Measurements from ENCODE around the gene KDM4C.
"Not testable (repeated sequence)": the region's sequence is repeated elsewhere in the genome, so short reads cannot be mapped to it uniquely, and the experiment has no call there.

KDM4C gene

DNA sequence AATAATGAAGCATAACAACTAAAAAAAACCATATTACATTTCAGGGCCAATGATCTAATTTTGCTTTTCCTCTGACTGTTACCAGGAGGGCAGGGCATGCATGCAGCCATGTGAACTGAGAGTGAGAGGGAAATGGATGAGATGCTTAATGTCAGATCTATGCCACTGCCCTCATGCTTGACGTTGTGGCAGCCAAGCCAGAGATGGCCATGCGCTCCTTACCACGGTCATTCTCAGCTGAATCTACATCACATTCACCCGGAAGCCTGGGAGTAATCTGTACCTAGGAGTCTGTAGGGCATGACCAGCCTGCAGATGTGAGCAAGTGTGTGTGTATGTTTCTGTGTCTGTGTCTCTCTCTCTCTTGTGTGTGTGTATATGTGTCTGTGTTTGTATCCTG, 183.7 kb downstream of the KDM4C start:
- no peak for DNase-seq

DNA sequence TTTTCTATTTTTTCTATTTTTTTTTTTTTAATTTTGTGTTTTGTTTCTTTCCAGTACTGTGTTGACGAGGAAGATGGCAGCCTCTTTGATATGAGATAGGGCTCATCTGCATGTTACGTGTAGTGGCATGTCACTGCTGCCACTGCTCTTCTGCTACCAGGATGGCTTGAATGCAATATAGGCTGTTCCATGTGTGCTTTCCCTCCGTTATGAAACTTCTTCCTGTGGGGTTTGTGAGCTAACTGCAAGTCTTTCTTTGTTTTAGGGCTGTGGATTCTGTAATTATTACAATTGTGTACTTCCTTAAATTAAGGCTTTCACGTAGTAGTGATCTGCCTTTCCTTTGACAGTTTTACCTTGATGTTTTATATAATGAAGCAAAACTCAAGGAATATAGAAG, 184.6 kb downstream of the KDM4C start:
- no peak for DNase-seq

DNA sequence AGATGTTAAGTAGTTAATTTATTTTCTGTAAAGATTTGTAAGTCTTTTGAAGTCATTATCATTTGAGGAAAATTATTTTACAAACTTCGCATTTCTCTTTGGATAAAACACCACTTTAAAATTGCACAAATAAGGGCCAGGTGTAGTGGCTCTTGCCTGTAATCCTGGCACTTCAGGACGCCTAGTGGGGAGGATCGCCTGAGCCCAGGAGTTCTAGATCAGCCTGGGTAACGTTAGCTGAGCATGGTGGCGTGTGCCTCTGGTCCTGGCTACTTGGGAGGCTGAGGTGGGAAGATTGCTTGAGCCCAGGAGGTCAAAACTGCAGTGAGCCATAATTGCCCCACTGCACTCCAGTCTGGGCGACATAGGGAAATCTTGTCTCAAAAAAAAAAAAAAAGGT, 185.5 kb downstream of the KDM4C start:
- DNase-seq = no peak

DNA sequence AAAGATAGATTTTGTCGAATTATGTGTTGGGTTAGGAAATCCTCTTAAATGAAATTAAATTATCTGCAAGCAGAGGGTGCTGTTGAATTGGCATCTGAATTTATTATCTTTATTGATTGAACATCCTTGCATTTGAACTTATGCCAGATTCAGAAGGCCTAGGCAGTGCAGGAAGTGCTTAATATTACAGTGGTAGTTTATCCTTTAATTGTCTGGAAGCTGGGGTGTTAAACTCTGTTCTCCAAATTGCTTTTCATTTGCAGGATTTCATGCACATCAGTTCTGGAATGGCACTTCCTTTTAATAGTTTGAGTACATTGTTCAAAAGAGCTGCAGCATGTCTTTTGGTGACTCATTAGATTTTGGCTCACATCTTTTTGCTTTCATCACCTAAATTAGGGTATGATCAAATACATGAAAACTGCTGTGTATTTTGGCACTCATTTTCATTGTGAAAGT, 186.3 kb downstream of the KDM4C start:
- DNase-seq = no peak

DNA sequence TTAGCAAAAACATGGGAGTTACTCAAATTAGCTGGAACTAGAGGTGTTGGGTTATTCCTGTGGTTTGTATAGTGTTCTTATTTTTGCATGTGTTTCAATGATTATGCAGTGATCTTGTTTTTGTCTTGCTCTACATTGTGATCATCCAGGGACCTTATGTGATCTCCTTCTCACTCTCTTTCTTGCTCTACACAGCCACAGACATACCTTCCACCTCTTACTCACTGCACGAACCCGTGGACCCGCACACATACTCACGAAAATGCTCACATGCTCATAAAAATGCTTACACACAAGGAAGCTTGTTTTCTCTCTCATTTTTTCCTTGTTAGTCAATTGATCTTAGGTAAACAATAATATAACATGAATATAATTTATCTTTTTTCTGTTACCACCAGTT, 187.1 kb downstream of the KDM4C start:
- DNase-seq = no peak

DNA sequence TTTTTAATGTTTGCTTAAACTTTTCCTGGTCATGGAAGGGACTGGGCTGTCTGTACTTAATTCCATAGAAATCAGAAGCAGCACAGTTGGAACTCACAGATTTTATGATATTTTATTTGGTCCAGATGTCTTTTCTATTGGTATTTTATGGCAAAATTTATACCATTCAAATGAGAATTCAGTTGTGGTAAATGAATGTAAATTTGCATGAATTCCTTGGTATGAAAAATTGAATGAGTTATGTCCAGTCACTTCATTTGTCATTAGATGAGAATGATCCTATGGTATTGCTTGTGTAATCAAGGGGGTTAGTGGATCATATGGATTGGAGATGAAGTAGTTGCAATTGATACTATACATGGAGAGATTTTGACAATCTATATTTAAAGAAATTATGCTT, 188.0 kb downstream of the KDM4C start:
- DNase-seq = no peak

DNA sequence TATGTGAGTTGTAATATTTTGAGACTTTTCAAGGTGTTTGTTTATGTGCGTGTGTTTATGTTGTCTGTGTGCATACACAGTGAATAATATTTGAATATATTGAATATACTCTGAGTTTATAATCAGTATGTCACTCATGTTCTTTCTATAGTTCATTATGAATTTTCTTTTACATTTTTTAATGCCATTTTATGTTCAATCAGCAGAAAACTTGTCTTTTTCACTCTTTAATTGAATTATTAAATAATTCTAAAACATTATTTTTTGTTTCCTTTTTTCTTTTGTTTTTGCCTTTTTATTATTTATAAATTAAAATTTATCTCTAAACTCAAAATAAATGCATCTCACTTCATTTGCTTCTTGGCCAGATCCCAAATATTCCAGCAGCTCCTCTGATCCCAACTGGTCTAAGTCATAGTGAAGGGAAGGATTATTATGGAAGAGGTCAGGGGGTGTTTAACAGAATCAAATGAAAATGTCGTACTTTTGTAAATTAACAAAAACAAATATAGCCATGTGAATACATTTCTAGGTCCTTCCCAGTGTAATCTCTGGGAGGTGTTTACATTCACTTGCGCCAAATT, 188.9 kb downstream of the KDM4C start:
- no peak for DNase-seq

DNA sequence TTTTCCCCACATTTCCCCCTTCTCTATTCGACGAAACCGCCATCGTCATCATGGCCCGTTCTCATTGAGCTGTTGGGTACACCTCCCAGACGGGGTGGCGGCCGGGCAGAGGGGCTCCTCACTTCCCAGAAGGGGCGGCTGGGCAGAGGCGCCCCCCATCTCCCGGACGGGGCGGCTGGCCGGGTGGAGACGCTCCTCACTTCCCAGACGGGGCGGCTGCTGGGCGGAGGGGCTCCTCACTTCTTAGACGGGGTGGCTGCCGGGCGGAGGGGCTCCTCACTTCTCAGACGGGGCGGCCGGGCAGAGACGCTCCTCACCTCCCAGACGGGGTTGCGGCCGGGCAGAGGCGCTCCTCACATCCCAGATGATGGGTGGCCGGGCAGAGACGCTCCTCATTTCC, 191.1 kb downstream of the KDM4C start:
- not testable (repeated sequence) for DNase-seq

DNA sequence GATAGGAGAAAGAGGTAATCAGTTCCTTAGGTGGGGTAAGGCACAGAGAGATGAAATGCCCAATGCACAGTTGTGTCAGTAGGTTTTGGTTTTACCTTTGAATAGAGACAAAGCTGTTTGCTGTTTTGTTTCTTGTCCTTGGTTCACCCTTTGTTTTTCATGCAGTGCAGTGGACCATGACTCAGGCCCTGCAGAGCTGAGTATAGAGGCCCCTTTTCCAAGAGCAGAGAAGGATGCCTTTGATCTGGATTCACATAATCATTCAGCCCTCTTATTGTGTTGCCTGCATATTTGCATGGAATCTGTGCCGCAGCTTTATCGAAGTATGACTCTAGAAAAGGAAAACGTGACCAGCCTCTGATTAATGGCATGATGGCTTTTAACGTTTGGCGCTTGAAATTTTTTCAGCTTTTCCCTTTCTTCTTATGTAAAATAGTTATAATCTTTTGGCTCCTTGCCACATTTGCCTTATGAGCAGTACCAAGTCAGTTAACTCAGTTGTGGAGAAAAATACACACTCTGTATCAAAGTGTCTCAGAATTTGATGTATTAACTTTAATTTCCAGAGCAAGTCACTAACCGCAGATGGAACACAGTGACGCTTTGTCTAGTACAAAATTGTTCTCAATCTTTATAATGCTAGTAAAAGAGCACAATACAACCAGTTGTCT, 197.6 kb downstream of the KDM4C start:
- DNase-seq = no peak

DNA sequence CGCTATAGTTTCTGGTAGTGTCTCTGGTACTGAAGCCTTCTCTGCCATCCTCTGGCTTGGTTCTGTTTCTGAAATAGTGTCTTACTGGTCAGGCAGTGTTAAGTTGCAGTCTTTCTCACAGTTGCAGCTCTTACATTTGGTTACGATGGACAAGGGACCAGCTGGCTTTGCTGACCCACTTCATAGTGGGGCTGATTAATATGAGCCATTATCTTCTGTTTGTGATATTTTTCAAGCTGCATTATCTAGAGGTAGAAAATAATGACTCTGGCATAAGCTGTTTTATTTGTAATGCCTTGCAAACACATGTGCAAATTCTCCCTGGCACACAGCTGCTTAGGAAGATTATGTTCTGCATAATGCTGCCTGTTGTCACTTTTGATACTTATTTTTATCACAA, 199.1 kb downstream of the KDM4C start:
- DNase-seq = no peak

DNA sequence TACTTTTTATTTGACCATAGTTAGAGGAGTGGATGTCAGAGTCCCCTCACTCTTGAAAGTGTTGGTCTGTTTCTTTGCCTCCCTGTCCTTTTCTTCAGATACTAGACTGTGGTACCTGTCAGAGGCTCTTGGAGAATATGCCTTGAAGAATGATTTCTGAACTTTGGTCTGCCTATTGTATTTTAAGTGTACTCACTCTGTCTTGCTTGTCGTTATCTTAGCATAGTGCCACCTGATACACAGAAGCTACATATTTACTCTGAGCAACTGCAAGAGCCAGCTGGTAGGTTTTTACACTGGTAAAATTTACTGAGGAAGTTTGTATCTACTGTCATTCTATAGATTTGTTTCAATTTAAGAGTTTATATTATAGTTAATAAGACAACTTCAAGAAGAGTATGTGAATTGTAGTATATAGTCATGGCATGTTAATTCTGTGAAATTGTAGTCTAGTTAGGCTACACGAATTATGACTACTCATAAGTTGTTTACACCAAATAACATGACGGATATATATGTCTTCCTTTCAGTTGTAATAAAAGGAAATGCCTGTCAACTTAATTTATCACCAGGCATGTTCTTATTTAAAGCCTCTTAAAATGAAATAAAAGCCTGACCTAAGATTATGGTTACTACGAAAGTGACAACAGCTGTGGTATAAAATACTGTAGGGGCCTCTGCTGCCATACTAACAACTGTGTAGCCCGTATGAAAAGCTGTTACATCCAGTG, 201.7 kb downstream of the KDM4C start:
- no peak for DNase-seq

DNA sequence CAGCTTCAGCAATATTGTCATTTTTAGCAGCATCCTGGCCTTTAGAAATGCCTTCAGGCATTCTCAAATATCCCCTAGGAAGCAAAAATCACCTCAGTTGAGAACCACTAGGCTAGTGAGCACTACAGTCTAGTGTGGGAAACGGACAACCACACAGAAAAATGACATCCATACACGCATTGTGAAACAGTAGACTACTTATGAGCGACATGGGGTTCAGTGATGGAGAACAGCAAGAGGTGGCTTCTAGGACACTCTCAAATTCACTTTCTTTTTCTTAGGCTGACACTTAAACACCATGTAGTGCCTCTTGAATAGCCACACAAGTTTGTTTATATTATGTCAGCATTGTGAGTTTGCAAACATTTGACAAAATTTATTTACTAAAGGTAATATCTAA, 203.0 kb downstream of the KDM4C start:
- no peak for DNase-seq

DNA sequence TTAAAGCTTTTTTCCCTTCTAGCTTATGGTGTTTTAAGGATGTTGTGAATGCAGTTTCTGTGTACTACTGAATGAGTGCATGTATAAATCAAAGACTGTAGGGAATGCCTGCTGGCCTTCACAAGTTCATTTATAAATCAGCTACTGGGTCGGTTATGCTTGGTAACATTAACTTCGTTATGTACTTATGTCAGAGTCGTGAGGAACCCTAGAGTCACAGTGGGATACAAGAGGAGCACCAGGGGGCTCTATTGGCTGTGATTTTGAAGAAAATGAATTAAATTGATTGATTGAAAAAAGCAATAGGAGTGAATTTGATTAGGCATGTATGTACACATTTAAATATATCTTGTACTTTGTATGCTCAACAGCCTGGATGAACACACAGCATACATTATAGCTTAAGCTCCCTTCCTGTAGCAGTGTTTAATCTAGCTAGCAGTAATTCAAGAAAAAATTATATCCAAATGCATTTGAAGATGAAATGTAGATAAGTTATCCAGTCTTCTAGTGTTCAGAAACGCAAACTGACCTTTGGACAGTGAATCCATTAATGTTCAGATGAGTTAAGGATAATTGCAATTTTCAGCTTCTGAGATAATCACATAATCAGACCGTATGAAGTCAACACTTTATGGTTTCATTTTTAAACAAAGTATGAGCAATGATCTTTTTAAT, 204.2 kb downstream of the KDM4C start:
- no peak for DNase-seq

DNA sequence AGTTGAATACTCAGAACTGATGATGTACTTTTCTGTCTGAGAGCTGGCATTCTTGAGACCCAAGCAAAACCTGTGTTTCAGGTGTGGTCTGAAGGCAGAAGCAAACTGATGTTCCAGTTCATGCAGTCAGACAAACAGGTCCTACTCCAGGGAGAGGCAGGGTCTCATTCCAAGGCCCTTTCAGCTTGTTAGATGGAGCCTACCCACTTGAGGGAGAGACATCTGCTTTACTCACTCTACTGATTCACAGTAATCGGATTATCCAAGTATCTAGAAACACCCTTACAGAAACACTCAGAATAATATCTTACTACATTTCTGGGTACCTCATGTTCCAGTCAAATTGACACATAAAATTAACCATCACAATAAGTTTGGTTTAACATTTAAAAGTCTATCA, 207.8 kb downstream of the KDM4C start:
- DNase-seq = no peak

DNA sequence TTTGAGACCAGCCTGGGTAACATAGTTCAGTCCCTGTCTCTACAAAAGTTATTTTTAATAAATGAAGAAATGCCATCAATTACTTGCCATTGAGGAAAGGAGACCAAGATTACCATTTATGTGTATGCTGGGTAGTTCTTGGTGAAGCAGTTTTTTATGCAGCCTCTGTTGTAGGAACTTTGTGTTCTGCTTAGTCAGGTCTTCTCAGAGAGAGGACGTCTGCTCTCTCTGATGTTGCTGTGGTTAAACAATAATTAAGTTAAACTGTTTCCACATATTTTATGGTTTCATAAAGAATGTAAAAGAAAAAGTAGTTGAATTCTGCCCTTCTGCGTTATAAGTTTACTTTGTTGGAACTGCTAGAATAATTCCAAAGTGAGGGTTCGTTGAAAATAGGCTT, 210.5 kb downstream of the KDM4C start:
- no peak for DNase-seq

DNA sequence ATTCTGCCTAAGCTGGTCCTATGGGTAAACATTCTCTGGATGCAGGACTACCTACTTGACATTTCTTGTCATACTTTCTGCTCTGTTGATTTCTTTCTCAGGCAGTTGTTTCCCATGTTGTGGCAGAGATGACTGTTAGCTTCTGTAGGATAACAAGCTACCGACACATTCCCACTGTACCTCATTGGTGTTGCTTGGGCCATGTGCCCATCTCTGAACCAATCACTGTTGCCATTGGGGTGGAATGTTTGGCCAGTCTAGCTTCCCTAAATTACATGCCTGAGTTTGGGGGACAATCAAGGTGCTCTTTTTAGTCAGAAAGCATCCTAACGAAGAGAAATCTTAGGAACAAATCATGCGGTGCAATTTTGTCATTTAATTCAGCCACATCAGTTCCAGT, 212.0 kb downstream of the KDM4C start:
- DNase-seq = no peak

DNA sequence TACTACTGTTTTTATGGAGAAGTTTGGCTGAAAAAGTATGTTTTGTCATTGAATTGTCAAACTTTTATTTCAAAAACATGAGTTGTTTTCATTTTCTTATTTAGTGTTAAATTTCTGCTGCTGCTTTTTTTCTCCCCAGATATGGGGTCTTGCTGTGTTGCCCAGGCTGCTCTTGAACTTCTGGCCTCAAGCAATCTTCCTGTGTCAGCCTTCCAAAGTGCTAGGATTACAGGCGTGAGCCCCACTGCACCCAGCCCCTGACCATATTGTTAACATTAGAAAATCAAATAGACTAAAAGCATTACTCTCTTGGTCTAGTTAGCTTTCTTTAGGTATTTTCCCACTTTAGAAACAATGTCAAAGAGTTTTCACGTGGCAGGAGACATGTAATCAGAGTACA, 215.3 kb downstream of the KDM4C start:
- DNase-seq = no peak

DNA sequence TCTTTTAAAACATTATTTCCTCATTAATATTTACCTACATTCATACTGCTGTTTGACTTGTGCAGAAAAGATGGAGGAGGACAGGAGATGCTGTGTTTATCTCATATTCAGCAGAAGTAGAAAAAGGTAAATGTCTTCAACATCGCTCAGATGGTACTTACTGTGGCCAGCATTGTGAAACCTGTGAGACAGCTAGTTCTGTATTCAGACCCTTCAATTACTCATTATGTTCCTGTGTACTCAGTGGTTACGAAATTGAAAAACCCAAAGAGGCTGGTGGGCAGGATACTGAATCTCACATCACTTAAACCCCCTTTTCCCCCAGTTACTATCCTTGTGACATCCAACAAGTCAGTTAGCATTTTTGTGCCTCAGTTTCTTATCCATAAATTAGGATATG, 216.0 kb downstream of the KDM4C start:
- DNase-seq = no peak

DNA sequence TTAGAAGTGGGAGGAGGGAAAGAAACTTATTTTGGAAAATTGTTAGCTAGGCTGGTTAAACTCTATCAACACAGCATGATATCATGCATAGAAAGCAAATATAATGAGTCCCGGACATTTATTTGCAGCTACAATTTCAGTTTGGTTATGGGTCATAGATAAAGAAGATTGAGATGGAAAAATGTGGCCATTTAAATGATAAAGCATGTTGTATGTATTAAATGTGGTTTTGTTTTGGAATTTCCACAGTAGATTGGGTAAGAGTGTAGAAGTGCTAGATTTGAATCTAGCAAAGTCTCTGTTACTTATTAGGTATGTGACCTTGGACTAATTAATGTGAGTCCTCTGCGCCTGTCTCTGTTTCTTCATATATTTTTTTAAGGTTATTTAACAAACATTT, 217.4 kb downstream of the KDM4C start:
- no peak for DNase-seq

DNA sequence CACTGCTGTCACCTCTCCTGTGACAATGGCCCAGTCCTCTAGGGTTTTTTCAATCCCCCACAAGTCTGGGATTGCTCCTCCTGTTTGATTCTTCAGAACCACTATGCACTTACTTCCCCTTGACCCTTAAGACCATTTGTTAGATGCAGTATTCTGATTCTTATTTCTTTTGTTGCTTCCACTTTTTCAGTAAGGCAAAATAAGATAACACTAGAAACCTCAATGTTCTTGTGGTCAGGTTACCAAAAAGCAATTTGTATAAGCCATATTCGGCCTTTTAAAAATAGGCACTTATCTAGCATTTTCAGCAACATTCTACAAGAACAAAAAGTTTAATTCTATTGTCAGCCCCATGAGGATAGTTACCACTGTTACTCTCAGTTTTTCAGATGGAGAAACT, 220.0 kb downstream of the KDM4C start:
- DNase-seq = no peak

DNA sequence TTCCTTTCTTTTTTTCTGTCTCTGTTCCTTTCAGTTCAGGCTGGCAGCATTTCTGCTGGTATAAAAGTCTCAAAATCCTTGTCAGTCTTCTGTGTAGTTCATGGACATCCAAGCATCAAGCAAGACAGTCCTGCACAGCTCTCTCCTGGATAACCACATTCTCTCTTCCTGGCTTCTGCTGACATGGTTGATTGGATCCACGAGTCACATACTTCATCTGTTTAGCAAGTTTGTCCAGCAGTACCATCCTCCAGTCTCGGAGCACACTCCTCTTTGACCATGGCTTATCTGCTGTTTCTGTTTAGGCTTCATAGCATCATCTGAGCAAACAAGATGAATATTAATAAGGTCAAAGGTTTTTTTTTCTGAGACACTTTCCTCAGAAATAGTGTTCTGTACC, 220.8 kb downstream of the KDM4C start:
- DNase-seq = no peak

DNA sequence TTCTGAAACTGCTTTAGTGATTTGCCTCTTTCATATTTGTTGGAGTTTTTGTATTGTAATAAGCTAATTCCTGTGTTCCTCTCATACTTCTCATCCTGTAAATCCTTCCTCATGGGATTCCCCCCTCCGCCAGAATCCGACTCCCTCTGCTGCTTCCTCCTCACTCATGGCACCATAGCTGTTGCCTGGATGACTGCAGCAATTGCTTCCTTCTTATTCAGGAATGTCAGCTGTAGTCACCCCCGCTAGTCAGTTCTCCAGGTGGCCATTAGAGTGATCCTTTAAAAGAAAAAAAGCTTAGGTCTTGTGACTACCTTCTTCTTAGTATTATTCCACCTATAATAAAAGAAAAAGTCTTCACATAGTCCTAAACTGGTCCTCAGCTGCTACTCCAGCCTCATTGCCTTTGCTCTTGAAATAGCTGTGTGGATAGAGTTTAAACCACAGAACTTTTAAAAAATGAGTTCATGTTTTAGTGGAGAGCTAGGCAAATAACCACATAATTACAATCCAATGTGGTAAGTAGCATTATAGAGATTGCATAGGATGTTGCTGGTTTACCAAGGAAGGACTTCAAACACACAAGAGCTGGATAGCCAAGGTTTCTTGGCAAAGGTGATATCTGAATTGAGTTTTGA, 227.3 kb downstream of the KDM4C start:
- DNase-seq = no peak

DNA sequence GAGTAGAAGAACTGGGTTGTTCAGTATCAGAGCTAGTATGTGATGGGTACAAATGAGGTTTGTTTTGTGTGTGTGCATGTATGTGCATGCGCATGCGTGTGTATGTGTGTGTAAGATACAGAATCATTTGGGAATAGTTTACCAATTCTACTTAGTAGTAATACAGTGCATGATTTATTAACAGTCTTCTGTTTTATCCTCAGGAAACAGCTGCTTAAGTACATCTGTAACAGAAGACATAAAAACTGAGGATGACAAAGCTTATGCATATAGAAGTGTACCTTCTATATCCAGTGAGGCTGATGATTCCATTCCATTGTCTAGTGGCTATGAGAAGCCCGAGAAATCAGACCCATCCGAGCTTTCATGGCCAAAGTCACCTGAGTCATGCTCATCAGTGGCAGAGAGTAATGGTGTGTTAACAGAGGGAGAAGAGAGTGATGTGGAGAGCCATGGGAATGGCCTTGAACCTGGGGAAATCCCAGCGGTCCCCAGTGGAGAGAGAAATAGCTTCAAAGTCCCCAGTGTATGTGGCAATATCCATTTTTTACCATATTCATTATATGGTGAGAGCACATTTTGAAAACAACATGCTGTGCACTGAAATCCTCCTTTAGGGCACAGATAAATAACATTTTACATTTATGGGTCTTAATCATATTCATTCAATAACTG, 228.5 kb downstream of the KDM4C start:
- DNase-seq = no peak
